Activated CD4-positive, alpha-beta T cell treated with anti-CD3 and anti-CD28 coated beads, Interleukin-10, Interleukin-2, amounts not matched to agents 100 ng/mL and 50 ng/mL, durations not matched to agents 16 hours and 8 hours (primary cell): ENCODE data around the gene BCL11B.

ENCODE experiments used
- DNase-seq: peaks from one replicate; pipeline ENCODE4 v3.0.0-alpha.2; 2020

BCL11B gene

DNA sequence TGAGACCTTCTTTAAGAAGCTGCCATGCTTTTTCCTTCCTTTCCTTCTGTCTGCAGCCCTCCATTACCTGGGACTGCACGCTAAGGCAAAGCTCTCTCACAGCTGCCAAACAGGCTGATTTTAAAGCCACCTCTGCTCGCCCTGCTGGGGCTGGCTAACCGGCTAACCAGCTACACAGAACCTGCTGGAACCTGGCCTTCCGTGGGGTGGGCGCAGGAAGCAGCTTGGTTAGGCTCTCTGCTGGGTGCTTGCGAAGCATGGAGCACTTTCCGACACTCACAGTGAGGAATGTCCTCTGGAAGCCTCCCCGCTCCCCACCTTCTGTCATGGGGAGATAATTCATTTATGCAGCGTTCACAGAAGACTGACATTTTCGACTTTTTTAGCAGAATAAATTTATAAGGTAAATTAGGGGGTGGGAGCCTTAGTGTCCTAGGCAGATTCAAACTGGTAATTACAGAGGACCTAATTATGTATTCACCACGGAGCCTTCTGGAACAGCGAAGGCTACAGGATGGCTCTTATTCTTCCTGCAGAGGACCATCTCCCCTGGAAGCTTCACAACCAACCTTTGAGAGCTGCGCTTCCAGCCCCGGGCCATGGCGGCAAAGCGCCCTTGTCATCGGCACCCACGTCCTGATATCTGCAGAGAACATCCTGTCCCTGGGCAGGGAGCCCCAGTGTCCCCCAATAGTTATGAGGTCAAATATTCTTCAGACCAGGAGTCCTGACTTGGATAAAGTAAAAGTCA lies 12.4 kb upstream of the BCL11B start:
- DNase-seq = no peak

DNA sequence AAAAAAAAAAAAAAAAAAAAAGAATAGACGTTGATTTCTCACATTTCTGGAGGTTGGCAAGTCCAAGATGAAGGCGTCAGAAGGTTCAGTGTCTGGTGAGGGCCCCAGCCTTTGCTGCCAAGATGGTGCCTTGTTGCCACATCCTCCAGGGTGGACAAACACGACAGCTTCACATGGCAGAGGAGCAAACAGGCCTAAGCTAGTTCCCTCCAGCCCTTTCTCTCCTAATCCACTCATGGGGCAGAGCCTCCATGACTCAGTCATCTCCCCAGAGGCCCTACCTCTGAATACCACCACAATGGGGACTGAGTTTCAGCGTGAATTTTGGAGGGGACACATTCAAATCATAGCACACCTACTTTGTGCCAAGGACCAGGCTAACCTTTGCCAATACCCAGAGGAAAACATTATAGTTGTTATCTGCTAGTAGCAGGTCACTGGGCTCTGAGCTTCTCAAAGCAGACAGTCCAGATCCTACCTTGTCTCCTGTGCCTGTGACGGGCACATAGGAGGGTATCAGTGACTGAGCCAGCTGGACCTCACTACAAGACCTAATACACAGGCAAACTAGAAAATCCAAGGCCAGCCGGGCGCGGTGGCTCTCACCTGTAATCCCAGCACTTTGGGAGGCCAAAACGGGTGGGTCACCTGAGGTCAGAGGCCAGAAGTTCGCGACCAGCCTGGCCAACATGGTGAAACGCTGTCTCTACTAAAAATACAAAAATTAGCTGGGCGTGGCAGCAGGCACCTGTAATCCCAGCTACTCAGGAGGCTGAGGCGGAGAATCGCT lies 10.5 kb upstream of the BCL11B start:
- DNase-seq = no peak

GRCh38 chr14:99281396-99281795 lies 9.4 kb upstream of the BCL11B start:
- DNase-seq = no peak

GRCh38 chr14:99280852-99281251 lies 8.9 kb upstream of the BCL11B start:
- DNase-seq = no peak

DNA sequence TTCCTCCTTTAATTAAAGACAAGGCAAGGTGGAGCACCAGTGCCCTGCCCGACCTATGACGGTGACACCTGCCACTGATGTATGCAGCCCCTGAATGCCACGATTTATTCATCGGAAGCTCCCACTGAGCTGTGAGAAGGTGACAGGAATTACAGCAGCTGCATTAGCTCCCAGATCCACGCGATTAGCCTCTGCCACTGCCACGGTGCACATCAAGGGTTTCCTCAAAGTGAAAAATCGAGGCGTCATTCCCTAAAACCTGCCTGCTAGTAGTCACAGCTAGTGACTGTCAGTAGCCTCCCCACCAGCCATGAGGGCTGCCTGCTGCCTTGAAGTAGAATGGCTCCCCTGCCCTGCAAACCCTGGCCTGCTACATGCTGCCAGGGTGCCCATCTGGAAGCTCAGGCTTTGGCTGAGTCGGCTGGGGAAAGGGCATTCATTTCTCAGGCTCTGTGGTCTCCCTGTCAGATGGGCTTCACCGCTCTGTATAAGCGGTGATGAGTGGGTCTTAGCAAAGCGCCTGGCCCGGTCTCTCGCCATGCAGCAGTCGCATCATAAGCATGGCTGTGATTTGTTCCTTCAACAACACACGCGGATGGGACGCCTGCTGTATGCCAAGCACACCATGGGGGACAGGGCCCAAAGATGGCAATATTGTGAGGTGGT lies 8.2 kb upstream of the BCL11B start:
- DNase-seq = no peak

DNA sequence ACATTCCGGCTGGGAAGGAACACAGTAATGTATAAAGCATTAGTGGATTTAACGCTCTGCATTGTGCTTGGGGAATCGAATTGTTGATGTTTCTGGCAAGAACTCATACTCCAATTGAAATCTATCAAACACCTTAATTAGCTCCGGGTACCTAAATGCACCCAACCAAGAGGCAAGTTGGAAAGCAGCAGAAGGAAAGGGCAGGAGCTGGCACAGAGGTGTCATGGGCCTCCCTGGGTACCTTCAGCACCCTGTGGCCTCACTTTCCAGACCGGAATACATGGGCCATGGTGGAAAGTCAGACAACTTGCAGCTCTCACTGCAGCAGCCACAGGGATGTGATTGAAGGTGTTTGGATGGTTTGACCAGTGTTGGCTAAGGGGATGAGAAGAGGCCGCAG lies 6.8 kb upstream of the BCL11B start:
- DNase-seq = no peak

- DNase-seq = no peak
Observed at GRCh38 chr14:99277530-99277929, 5.5 kb upstream of the BCL11B start.

DNA sequence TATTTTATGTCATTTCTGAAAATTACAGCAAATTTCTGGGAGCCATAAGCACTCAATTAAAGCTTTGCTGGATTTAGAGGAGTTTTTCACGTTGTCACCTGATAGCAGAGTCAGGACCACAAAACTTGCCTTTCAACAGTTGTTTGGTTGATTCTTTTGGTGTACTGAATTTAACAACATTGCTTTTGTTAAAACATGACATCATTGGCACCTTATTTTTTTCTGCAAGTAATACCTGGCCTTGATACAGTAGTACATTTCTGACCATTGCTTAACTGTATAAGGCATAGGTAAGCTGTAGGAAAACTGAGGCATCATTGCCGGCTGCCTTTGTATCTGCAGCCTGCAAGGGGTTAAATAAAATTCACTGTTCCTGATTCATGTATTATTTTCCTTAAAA lies 4.5 kb upstream of the BCL11B start:
- DNase-seq = no peak

DNA sequence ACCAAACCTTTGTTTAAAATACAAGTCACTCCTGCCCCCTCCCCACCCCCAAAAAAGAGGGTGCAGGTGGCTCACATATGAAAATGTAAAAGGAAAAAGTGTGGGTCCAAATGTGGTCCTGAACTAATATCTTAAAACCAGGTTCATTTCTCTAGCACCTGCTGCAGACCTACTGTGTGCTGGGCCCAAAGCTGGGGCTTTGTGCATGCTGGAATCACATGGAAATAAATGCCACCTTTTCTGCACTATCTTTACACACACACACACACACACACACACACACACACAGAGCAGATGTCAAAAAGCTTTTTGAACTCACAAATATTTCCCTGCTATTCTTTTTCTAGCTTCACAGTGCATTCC lies 3.2 kb upstream of the BCL11B start:
- DNase-seq = no peak

DNA sequence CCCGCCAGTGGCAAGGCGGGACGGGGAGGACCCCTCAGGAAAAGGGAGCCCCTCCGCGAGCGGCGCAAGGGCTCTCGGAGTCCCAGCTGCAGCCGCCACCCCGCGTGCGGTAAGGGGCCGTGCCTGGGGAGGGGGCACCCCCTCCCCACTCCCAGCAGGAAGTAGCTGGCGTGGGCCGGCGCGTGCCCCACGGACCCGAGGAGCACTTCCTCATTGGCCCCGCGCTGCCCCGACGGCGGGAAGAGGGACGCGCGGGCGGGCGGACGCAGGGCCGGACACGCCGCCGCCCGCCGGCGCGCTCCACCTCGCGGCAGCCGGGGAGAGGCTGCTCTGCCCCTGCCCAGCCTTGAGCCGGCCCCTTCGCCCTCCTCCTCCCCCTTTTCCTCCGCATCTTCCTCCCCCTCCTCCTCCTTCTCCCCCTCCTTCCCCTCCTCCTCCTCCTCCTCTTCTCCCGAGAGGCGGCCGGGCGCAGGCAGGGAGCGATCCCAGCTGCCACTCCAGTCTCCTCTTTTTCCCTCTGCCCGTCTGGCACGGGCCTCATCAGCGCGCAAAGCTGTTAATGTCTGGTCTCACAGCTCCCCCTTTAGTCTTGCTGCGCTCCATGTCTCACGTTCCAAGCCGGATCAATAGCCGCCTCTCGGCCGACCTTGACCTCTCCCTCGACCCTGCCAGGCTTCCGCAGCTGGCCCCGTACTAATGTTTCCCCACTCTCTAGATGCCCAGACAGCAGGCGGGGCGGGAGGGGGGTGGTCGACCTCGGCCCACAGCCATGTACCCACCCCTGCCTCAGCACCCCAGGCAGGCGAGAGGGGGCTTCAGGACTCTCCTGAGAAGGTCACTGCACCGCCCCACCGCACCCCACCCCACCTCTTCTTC lies 2.6 kb upstream of the BCL11B start:
- peak; percentile 75 for DNase-seq

- DNase-seq = peak; percentile 68
Observed at GRCh38 chr14:99273766-99274345, 1.9 kb upstream of the BCL11B start.

- DNase-seq = peak; percentile 80
Observed at GRCh38 chr14:99272899-99273765, 1.1 kb upstream of the BCL11B start.

DNA sequence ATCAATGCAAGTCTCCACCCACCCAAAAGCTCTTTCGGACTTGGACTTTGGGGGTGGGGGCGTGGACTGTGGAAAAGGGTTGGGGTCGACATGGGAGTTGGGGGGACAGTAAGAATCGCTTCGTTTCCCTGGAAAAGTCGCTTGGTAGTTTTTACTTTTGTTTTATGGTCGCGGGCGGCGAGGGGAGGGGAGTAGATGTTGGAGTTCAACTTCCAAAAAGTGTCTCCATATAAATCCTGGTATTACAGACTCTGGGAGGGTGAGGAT lies 568 bp upstream of the BCL11B start:
- no peak for DNase-seq

GRCh38 chr14:99271221-99271941 lies 616 bp downstream of the BCL11B start:
- no peak for DNase-seq

DNA sequence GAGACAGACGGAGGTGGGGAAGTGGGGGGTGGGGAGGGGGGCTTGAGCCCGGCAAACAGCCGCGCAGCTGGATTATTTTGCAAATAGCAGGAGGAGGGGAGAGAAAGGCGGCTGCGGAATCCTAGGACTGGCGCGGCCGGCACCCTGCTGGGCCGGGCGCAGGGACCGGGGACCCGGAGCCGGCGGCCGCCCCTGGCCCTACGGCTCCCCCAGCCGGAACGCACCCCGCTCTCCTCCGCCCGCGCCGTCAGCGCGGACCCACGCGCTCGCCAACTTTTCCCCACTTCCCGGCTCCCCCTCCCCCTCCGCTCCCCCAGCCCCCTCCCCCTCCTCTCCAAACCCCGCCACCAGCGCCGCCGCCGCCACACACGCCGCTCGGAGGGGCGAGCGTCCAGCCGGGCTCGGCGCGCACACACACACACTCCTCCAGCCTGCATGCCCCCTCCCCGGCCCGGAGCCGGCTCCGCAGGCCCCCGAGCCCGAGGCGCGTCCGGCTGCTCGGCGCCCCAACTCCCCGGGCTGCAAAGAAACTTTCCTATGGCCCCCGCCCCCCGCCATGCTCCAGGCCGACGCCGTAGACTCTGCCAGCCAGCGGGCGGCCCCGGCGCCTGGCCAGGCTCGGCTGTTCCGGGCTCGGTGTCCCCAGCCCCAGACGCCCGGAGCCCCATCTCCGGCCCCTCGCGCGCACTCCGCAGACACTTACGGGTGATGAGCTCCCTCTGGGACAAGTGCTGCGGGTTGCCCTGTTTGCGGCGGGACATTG lies 1.4 kb downstream of the BCL11B start:
- DNase-seq = peak; percentile 61

DNA sequence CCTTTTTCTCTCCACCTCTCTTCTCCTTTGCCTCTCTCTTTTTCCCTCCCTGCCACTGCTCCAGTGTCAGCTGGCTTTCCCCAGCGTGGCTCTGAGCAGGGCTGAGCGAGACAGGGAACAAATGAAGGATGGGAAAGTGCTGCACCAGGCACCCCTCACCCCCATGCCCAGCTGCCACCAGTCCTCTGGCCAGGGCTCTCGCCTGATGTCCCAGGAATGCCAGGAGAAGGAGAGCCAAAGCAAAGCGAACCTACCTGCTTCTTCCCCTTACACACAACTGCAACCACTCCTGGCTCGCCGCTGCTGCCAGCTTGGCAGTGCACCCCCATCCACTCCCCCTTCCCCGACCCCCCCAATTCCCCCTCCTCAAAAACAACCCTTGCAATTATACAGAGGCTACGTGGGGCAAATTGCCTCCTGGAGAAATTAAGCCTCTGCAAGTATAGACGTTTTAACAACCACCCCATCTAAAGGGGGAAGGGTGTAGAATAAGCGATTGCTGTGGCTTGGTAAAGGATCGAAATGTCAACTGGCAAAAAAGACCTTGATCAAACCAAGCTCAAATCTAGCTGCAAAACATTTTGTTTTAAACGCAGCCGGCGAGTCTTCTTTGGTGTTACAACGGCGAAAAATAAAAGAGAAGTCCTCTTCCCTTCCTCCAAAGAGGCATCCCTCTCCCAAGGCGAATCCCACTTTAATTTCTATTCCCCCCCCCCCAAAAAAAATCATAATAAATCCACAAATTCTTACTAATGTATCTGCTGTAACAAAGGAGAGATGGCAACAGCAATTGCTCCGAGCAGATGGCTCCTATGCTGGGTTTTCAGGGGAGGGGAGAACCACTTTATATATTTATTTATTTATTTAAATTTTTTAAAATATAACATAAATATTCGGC lies 2.9 kb downstream of the BCL11B start:
- DNase-seq = peak; percentile 25

DNA sequence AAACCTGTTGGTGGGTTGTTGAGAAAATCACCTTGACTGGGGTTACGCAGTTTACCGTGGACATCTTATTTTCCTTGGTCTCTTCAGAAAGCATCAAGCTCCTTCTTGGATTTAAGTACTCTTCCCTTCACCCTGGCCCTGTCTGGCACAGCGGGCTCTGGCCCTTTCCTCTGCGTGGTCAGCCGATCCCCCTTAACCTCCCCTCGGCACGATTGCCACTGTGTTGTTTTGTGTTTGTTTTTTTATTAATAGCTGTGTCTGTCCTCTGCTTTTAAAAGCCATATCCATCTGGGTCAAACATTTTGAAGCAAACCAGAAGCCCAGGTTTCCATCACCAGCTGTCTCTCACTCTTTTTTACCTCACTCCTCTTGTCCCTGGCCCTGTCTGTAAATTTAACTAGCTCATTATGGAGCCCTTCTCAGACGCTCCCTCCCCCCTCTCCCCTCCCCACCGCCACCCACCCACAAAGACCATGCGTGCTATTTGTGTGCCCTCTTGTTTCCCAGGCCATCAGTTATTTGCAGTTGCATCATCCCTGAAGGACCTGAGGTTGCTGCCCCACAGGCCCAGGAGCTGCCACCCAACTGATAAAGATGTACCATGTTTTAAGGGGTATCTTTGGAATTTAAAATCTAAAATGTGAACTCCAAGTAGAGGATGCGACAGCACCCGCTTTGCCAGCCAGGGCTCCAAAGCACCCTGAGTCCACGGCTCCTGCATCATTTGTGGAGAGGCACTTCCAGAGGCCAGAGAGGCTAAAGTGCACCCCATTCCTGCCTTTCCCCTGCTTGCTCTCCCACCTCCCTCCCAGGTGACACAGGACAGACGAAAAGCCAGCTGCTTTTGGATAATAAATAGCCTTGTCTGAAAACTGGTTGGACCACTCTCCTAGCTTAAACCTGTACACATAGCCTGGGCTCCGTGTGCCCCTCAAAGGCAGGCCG lies 3.9 kb downstream of the BCL11B start:
- DNase-seq = peak; percentile 68

DNA sequence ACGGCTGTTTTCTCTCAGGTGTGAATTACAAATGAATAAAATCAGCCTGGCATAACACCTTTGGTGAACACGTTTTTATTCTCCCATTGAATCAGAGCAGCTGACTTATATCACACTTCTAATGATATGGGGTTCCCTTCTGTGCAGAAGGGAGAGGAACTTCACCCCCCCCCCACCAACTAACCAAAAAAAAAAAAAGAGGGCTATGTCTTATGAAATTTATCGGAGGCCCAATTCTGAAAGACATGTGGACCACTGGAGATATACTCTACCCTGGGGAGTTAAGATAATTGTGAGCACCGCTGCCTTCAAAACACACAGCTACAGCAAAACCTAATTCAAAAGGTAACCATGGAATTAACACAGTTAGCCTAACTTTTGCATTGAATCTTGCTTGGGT lies 4.6 kb downstream of the BCL11B start:
- peak; percentile 39 for DNase-seq
